22Rv1 (cell line): ENCODE measurements around the gene ZBTB7C.

Source experiments
- H3K27ac ChIP-seq: fragments of 450-650 bp; 2 replicates; pipeline ENCODE4 v1.5.1; 2017
- CTCF ChIP-seq: fragments of 450-650 bp; IDR thresholded peaks from 2 replicates; pipeline ENCODE4 v1.5.1; 2017; ENCODE audit warnings: mild to moderate bottlenecking
- ZFX ChIP-seq: fragments of 450-650 bp; IDR thresholded peaks from 2 replicates; pipeline ENCODE4 v1.6.1; 2017; ENCODE audit warnings: antibody characterized with exemption, borderline replicate concordance

ZBTB7C gene

GRCh38 chr18:48356909-48357631 is 52.1 kb downstream of the ZBTB7C start:
- H3K27ac ChIP-seq: no peak overlapping the region
- TF ChIP-seq CTCF (no peak), ZFX (no peak)

GRCh38 chr18:48356151-48356745 is 52.9 kb downstream of the ZBTB7C start:
- H3K27ac ChIP-seq: no peak overlapping the region
- TF ChIP-seq ZFX: no peak
- no peak for TF ChIP-seq CTCF

GRCh38 chr18:48355276-48356115 is 53.7 kb downstream of the ZBTB7C start:
- H3K27ac ChIP-seq: no peak overlapping the region
- TF ChIP-seq ZFX (no peak), CTCF (no peak)

GRCh38 chr18:48354746-48355260 is 54.4 kb downstream of the ZBTB7C start:
- no peak overlapping the region for H3K27ac ChIP-seq
- TF ChIP-seq ZFX (no peak), CTCF (no peak)

GRCh38 chr18:48352051-48352755 is 57.0 kb downstream of the ZBTB7C start:
- no peak for TF ChIP-seq ZFX
- TF ChIP-seq CTCF: no peak
- H3K27ac ChIP-seq: no peak overlapping the region

- H3K27ac ChIP-seq: no peak overlapping the region
- no peak for TF ChIP-seq CTCF
- no peak for TF ChIP-seq ZFX
These were observed 57.8 kb downstream of the ZBTB7C start for GRCh38 chr18:48351216-48352050.
